Tibial nerve (tissue), 4 donors: Measurements from ENCODE around the gene IQGAP2.

Experiments
- CTCF ChIP-seq, 5 experiments: fragments of 200-600 bp in 3 of 5; fragments of 450-650 bp in 2 of 5; sonication (generic) in 3 of 5; IDR thresholded peaks; one replicate each; pipeline ENCODE4 v1.5.1; 2016 to 2019; ENCODE audit warnings: antibody characterized with exemption in 5 of 5, mild to moderate bottlenecking in 3 of 5, moderate library complexity in 2 of 5
- EP300 ChIP-seq, 2 donors: sonication (generic); formaldehyde crosslinking; IDR thresholded peaks; one replicate each; pipeline ENCODE4 v1.6.1; 2017; ENCODE audit warnings: antibody characterized with exemption in 2 of 2, mild to moderate bottlenecking in 1 of 2
- POLR2A ChIP-seq, 2 donors: fragments of 450-650 bp; IDR thresholded peaks; one replicate each; pipeline ENCODE4 v1.6.1; 2017; ENCODE audit warnings: antibody characterized with exemption in 2 of 2, mild to moderate bottlenecking in 2 of 2, moderate library complexity in 2 of 2

DNA sequence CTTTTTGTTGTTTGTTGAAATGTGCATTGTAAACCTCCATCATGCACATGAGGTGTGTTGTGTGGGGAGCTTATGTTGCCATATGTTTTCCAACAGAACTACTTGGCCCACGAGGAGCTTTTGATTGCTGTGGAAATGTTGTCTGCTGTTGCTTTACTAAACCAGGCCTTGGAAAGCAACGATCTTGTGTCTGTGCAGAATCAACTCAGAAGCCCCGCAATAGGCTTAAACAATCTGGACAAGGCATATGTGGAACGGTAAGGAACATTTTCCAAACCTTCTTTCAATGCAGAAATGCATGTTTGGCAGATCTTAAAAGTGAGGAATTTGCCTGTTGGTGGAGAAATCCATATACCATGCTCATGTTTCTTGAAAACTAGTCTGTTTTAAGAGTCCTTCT is 197.6 kb downstream of the IQGAP2 start:
- TF ChIP-seq CTCF (IDR thresholded peaks at IDR 0.05) (no peak), POLR2A (IDR thresholded peaks at IDR 0.05) (no peak), EP300 (IDR thresholded peaks at IDR 0.05) (no peak)
